Mucosa of gallbladder (tissue), 1 donor: Measurements from ENCODE around the gene RER1. TPM values are rescaled to one million over a fixed set of nuclear protein-coding genes. Genes with fewer than 3 reads are reported as not detected.

Source experiments
- DNase-seq: peaks from one replicate; pipeline ENCODE4 v3.0.0-alpha.2; 2020; ENCODE audit warnings: low spot score
- total RNA-seq: library from RNA; stranded (reverse); gene quantifications from one replicate; pipeline ENCODE4 v1.2.1, GENCODE V29; 2021
- donor health status: DM: no; HTN: no; CAD: no.

The RER1 gene
- total RNA-seq, 1 donor from 2014 or later, result 172 TPM

DNA sequence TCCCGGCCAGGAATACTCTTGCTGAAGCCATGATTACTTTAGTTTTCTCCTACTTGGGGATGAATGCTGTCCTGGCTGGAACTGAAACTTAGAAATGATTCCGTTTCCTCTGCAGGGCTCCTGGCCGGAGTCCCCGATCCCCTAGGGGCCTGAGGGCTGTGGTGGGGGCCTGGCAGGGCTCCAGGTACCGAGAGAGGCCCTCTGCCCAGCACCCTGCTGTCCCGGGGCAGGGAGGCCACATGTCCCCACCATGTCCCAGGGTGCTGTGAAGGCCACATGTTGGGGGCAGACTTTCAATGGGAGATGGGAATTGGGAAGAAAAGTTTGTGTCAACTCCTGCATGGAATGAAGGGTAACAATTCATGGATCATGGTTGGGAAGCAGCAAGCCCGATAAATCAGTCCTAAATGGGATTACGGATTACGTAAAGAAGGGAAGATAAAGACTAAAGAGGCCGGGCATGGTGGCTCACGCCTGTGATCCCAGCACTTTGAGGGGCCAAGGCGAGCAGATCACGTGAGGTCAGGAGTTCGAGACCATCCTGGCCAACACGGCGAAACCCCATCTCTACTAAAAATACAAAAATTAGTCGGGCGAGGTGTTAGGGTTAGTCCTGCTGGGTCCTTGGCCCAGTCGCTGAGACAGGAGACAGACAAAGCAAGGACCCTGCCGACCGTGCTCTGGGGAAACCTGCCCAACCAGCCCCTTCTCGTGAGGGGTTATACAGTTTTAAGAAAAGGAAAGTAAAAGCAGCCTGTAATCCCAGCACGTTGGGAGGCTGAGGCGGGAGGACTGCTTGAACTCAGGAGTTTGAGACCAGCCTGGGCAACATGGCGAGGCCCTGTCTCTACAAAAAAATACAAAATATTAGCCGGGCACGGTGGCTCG is 37.8 kb upstream of the RER1 start:
- no peak for DNase-seq

DNA sequence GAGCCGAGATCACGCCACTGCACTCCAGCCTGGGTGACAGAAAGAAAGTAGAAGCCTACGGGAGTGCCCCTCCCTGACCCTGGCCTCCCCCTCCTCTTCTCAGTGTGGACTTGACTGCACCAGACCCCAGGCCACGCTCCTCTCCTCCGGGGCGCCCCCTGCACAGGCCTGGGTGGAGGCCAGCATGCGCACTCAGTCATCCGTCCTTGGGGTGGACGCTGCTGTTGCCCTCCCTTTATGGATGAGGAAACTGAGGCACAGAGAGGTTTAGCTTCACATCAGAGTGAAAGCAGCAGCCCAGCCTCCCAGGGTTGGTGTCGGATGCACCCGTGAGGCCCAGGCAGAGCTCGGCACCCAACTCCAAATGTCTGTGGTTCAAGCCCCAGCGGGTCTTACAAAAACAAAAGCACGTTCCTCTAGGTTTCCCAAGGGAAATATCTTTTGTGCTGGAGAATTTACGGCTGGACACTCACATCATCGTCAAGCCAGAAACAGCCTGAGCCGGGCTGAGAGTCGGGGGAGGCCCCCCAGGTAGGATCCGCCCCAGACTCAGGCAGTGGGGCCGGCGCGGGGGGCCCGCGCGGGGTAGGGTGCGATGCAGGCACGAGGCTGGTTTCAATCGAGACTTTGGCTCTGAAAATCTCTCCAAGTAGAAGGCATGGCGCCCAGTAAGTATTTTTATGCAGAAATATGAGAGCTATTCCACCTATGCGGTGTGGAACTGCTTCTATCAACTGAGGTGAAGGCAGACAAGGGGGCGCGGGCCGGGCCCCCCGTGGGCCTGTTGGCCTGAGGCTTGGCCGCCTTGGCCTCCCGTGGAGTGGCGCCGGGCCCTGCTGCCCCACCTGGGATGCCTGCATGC is 36.9 kb upstream of the RER1 start:
- DNase-seq, result no peak

DNA sequence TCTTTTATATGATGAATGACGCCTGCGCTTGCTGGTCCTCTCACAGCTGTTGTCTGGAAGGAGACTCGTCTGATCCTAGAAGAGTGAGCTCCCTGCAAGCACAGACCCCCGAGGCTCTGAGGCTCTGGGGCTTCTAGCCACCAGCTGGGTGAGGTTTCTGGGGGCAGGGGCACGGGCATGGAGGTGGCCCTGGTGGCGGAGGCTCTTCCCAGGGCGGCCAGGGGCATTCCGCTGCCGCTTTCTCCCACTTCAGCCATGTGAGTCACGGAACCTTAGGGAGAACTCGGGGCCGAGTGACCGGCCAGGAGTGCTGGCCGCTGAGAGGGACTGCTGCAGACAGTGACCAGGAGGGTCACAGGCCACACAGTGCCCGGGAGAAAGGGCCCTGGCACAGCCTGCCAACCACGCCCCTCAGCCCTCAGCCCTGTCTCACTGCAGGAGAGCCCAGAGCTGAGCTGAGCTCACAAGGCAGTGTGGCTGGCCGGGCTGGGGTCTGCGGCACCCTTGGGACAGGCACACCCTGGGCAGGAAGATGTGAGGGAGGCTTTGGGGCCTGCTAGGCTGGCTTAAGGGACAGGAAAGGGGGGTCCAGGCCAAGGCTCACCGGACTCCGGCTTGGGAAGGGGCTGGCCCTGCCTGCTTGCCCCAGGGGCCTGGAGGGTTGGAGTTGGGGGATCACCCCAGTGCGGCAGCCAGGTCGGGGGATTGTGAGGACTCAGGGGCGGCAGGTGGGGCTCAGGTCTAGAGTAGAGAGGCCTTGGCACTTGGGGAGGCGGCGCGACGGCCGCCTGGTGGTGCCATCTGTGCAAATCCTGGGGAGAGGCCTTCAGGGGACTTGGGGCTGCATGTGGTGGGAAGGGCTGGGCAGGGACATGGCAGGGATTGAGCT is 36.0 kb upstream of the RER1 start:
- DNase-seq, result no peak

DNA sequence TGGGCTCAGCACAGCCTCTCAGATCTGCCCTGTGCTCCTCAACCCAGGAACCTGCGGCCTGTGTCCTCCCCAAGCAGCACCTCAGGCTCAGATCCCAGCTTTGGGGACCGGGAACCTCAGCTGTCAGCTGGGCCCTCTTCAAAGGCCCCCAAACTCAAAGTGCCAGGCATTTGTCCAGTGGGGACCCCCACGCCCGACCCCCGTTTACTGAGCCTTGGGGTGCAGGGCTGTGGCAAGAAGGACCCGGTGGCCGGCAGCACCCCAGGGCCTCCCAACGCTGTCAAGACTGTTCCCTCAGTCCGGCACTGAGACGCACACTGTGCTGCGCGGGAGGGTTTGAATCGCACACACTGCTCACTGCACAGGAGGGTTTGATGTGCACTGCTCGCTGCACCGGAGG is 35.2 kb upstream of the RER1 start:
- no peak for DNase-seq

DNA sequence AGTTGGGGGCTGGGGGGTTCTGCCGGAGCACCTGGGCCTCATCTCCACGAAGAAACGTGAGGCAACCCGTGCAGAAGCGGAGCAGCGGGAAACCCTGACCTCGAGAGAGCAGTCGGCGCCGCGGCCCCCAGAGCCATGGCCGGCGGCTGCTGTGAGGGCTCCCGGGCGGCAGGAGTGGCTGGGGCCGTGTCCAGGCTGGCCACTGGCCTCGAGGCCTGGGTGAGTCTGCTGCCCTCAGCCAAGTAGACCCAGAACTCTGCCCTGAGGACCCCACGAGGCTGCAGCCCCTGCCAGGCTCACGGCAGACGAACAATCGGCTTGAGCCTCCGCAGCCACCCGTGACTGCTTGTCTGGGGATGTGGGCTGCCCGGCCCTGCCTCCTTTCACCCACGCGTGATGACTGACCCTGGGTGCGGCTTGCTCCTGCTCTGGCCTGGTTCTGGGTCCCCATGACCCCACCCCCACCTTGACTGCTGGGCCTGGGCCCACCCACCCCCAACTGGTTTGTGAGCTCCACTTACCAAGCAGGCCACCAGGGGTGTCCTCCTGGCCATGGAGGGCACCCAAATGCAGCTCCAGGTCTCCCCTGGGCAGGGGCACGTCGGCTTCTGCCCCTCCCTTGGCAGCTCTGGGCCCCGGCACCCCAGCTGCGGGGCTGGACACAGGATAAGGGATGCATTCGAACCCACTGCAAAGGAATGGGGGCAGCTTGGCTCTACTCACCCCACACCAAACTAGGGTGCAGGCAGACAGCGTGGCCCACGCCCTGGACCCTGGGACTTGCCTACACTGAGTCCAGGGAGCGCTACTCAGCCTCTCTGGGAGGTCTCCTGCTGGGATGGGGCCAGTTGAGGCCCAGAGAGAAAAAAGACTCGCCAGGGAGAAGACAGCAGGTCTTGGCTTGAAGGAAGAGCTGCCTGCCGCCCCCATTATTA is 34.5 kb upstream of the RER1 start:
- DNase-seq, result no peak

DNA sequence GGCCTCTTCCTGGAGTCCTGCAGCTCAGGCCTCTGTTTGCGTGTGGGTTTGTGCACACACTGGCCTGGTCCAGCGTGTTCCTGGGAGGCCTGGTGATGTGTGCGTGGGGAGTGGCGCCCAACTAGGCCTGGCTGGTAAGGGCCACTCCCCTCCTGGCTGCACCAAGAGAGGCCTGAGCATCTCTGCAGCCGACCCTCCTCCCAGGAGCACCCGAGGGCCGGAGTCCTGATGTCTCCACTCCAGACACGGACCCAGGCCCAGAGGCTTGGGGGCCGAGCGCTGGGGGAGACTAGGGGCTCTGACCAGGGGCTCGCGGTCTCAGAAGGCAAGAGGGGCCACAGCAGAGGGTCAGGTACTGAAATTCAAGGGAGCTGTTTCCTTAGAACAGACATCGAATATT is 33.6 kb upstream of the RER1 start:
- DNase-seq, result no peak

DNA sequence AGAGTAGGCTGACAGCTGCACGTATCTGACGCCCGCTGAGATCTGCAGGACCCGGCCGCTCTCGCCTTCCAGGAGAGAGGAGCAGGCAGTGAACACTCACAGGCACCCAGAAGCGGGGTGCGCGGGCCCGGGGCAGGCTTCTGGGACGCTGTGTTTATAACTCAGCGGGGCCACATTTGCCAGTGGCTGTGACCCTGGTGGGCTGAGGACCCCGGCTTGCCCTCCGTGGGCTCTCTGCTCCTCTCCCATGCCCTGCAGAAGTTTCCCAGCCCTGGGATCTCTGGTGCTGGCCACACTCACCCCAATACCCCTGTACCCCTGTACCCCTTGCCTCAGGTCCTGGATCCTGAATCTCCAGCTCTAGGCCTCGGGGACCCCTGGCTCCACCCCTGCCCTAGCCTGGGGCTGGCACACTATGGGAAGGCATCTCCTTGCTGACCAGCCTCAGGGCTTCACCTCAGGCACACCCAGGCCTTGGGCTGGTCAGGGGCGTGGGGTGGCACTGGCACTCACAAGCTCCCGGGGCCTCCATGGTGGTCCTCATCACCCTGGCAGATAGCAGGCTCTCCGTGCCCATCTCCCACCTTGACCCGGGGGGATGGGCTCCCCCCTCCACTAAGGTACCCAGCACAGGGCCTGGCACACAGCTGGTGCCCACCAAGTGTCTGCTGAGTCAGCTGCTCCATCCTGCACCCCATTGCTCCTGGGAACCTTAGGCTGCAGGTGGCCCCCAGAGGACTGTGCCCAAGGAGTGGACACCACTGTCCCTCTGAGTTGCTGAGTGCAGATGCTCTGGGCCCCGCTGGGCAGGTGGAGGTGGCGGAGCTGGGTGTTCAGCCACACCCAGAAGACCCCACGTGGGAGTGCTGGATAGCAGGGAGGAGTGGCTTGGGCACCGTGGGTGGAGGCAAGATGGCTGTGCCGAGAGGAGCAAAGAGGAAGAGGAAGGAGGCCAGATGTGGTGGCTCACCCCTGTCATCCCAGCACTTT is 32.7 kb upstream of the RER1 start:
- DNase-seq, result no peak

DNA sequence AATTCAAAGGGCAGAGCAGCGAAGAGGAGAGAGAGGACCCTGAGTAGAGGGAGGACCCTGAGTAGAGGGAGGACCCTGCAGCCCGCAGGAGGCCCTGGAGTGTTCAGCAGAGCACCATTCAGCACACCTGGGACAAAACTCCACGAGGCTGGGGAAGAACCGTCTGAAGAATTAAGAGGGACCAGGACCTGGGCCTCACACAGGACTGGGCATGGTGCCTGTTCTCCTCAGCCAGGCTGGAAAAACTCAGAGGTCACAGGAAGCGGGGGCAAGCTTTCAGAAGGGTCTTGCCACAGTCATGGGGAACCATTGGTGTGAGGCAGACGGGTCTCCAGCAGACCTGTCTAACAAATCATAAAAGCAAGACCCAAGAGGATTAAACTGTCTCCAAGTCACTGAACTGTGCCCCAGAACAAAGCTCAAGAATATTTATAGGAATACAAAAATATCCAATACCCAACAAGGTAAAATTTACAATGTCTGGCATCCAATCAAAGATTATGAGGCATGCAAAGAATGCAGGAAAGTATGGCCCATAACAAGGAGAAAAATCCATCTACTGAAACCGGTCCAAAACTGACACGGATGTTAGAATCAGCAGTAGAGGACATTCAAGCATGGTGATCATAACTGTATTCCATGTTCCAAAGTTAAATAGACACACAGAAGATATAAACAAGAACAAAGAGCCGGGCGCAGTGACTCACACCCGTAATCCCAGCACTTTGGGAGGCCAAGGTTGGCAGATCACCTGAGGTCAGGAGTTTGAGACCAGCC is 30.9 kb upstream of the RER1 start:
- DNase-seq, result no peak

DNA sequence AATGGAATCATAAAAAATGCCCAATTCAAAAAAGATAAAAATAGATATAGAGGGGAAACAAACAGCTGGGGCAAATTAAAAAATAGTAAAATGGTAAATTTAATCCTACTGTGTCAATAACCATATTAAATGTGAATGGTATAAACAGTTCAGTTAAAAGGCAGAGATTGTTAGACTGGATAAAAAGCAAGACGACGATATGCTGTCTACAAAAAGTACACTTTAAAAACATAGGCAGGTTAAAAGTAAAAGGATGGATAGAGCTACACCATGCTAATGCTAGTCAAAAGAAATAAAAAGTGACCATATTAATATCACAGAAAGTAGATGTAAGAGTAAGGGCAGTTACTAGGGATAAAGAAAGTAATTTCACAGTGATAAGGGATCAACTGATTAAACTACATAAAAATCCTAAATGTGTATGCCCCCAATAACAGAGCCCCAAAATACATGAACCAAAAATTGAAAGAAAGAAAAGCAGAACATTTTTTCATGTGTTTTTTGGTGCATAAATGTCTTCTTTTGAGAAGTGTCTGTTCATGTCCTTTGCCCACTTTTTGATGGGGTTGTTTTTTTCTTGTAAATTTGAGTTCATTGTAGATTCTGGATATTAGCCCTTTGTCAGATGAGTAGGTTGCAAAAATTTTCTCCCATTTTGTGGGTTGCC is 27.7 kb upstream of the RER1 start:
- no peak for DNase-seq

DNA sequence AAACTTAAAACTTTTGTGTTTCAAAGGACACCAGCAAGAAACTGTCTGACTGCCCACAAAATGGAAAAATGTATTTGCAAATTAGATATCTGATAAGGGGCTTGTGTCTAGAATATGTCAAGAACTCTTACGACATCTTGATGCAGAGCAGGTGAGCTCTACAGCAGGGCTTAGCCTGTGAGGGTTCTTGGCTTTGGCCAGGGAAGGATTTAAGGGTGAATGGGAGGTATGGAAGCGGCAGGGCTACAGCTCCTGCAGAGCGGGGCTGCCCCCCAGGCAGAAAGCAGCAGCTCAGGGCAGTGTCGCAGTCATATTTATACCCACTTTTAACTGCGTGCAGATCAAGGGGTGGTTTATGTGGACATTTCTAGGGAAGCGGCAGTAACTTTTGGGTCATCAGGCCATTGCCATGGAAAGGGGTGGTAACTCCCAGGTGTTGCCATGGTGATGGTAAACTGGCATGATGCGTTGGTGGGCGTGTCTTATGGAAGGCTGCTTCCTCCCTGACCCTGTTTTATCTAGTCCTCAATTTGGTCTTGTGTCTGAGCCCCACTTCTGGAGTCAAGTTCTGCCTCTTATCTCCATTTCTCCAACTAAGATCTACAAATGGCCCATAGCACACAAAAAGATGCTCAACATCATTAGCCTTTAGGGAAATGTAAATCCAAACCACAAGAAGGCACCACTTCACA is 23.4 kb upstream of the RER1 start:
- DNase-seq, result no peak

DNA sequence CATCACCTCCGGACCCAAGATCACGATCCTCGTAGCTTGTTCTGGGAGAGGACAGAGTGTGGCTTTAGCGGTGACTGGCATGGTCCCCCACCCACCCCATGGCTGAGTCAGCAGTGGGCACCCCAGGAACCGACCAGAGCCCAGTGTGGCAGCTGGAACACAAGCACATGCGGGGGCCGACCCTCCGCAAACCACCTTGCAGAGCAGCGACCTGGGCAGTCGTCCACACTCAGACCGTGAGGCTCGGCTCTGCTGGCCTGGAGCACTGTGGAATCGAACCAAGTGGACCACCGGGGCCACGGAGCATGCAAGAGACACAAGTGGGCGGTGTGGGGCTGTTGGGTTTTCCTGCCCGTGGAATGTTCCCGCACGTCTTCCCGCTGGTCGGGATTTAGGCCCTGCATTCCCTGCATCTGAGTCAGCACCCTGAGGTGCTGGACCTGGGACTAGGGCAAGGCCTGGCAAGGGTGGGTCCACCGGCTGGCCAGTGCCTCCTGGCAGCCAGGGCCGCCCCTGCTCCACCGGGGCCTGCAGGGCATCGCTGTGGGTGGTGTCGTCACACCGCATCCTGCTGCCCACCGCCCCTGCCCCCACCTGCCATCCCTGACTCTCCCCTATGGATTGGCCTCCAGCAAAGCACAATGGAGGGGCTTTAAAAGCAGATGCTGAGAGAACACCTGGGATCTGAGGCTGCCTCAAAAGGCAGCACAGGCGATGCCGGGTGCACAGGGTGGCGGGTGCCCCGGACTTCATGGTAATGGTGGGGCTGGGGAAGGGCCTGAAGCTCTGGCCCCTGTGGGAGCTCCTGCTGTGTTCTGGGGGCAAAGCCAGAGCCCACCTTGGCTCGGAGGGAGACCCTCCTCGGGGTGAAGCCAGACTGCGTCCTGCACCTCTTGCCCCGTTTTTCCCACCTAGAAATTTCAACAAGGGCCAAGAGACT is 18.8 kb upstream of the RER1 start:
- DNase-seq, result no peak

DNA sequence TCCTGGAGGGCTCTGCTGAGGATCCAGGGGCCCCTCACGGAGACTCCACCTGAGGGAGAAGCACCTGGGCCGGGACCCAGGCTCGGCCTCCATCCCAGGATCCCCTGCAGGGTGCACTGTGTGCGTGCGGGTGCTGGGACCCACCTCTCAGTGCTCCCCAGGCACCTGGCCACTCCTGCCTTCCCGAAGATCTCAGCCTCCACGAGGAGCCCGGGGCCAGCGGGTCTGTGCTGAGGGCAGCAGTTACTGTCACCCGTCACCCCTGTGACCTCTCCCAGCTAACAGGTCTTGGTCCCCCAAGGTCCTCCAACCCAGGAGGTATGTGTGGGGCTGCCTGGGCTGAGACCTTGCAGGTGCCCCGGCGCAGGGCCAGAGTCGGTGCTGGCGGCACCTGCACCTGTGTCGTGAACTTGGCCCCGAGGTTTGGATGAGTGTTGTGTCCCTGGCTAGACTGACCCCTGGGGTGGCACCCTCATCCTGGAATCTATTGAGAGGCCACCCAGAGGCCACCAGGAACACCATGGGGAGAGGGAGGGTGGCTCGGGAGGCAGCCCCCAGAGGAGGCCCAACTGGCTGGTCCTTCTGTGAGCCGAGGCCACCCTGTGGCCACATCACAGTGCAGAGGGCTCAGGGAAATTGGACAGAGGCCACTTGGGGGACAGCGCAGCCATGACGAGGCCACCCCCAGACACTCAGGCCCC is 17.9 kb upstream of the RER1 start:
- no peak for DNase-seq

DNA sequence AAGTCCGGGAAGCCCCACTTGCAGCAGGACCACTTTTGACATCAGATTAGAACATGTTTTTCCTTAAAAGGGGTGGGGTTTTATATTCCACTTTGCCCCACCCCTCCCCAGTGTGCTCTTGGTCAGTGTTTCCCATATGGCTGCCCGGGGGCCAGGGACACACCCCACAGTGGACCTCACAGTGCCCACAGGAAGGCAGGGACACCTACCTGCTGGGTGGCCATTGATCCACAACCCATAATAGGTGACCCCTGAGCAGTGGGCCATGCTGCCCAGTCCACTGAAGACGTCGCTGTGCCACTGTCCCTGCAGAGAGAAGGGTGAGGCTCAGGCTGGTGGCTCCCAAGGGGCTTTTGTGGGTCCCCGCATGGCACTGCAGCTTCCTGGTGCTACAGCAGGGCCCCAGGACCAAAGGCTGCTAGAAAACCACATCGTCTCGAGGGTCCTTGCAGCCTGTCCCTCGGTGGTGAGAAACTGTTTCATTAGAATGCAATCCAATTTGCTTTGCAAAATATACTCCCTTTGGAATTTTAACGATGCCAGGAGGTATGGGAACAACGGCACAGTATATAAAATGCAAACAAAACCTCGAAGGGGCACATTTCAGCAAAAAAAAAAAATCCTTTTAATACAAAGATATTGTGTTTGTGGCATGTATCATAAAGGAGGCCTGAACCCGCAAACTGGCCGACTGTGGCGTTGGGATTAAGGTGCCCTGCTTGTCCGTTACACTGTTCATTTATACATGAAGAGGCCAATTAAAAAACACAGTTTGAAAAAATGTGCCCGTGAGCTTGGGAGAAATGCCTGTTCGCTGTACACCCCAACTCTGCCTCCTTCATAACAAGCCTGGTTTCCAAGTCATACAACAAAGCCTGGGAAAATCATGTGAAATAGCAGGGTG is 17.1 kb upstream of the RER1 start:
- DNase-seq, result no peak

DNA sequence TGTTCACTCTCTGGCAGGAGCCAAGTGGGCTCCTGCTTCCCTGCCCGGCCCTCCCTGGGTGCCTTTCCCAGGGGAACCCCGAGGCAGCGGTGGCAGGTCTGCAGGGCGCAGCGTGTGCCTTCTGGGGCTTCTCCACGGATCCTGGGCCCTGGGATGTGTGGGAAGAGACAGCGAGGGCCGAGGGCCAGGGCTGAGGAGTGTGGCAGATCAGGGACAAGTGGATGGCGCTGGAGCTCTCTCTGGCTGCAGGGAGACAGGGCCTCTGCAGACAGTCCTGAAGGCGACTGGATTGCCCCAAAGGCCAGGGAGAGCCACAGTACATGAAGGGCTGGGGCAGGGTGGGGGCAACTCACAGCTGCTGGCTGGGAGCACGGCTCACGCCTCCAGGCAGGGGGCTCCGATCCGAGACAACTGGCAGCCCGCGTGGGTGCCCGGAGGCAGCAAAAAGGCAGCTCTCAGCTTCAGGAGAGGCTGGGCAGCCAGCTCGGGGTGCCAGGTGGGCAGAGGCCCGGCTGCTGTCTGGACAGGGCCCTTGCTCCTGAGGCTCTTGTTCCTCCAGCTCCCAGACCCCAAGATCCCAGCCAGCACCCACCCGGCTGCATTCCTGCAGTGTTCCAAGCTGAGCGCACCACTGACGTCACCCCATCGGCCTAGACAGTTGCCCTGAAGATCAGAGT is 16.3 kb upstream of the RER1 start:
- no peak for DNase-seq
